ENCODE results near the gene TMEM225B.
A peak's percentile ranks its signal among the peaks of the same experiment; 100 is the strongest.
"Not testable (repeated sequence)": the region's sequence is repeated elsewhere in the genome, so short reads cannot be mapped to it uniquely, and the experiment has no call there.

The TMEM225B gene, protein sequence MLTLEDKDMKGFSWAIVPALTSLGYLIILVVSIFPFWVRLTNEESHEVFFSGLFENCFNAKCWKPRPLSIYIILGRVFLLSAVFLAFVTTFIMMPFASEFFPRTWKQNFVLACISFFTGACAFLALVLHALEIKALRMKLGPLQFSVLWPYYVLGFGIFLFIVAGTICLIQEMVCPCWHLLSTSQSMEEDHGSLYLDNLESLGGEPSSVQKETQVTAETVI

DNA sequence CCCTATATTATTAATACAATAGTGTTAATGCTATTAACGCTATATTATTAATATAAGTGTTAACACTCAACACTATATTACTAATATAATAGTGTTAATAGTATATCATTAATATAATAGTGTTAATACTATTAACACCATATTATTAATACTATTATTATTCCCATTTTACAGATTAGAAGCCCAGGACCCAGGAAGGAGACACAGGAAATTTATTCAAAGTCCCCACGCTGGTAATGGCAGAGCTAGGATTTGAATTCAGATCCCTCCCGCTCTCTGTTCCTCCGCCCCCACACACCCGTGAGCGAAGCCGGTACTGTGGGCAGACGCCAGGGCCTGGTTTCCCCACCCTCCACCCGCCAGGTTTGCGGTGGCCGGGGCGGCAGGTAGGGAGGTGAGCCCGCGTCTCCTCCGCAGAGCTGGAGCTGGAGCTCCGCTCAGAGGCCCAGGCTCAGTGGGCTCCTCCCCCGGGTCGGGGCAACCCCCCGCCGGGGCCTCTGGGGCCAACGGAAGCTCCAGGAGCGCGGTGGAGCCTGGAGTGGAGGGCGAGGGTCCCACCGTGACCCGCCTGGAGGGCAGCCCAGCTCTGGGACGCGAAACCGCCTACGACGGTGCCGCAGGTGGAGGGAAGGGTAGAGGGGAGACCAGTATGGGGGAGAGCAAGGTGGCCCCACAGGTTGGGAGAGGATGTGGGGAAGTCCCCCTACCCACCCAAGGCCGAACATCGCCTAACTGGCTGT lies at the start of gene TMEM225B:
Gene TMEM225B (plus strand): TSS at position 506 of the 740 bp plus-strand sequence. CDS start 6,122 bp downstream, outside the sequence.
- DNase-seq: peak in 1 of 2 experiments; percentile 3

DNA sequence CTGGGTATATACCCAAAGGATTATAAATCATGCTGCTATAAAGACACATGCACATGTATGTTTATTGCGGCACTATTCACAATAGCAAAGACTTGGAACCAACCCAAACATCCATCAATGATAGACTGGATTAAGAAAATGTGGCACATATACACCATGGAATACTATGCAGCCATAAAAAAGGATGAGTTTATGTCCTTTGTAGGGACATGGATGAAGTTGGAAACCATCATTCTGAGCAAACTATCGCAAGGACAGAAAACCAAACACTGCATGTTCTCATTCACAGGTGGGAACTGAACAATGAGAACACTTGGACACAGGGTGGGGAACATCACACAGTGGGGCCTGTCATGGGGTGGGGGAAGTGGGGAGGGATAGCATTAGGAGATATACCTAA lies 48.5 kb upstream of the TMEM225B start:
- DNase-seq: not testable (repeated sequence)

GRCh38 chr7:99551334-99551733 lies 46.7 kb upstream of the TMEM225B start:
- no peak for DNase-seq

DNA sequence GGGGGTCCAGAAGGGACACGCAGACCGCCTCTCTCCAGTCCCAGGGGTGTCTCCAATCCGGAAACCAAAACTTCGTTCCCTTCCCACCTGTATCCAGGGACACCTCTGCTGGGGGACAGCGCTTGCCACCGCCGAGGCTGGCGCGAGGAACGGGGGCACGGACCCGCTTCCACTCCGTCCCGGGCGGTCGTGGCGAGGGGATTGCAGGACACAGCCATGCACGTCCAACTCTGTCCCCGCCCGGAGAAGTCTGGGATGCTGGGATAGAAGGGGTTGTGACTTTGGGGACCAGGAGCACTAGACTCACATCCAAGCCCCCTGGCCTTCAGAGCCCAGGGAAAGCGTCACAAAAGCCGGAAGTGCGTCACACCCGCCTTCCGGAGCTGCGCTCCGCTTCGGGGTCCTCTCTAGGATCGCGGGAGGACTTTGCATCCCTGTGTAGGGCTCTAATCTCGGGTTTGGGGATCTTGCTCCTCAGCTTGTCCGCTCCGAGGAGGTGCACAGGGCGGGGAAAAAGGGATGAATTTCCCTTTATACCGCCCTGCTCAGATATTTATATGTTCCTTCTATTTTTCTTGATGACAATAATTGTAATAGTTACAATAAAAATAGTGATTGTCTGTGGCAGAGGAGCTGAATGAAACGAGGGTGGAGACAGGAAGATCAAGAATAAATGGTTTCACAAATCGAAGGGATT lies 46.2 kb upstream of the TMEM225B start, which contains the start of gene FAM200A:
Gene FAM200A (minus strand): TSS at position 348 of the 697 bp plus-strand sequence. CDS start 3,707 bp downstream, outside the sequence.
- DNase-seq: peak; percentile 81 to 84

DNA sequence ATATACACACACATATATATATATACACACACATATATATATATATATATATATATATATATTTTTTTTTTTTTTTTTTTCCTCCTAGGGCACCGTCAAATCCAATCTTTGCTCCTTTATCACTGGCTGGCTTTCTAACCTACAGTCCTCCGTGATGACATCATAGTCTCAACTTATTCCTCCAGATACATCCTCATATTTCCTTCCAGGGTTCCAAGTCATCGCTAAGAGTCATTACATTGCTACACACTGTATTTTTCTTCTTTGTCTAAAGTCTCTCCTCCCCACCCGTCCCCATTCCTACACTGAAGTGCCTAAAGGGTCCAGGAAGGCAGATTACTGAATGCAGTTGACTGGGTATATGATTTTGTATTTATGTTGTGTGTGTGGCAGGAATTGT lies 45.0 kb upstream of the TMEM225B start:
- DNase-seq: no peak

- no peak for DNase-seq
Observed at GRCh38 chr7:99554939-99555338, 43.1 kb upstream of the TMEM225B start.

DNA sequence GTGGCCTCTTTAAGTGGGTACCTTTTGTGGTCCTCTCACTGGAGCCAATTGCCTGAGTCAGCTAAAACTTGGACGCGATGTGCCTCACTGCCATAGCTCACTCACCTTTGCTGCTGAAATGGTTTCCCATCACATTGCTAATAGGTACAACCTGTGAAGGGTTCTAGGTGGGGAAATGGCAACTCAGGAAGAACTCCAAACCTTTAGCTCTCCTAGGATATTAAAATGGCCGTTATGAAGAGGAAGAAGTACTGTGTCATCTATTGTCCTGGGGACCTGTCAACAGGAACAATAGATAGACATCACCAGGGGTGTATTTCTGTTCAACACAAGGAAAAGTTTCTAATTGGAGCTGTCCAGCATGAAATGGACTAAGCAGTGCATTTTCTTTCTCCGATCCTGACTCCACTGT lies 40.9 kb upstream of the TMEM225B start:
- DNase-seq: no peak

DNA sequence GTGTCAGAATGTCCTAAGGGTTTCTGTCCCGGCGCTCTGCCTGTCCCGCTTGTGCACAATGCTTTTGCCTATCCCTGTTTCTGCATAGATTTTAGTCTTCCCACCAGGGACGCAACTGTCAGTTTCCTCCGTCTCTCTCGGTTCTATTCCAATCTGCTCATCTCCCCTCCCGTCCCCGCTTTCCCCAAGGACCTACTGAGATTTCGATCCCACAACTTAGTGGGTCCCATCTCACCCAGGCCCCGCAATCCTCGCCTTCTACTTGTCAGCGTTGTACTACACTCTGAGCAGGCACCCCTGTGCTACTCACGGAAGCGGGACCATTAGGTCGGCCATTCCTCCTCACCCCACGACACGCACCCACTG lies 40.1 kb upstream of the TMEM225B start:
- DNase-seq: no peak

DNA sequence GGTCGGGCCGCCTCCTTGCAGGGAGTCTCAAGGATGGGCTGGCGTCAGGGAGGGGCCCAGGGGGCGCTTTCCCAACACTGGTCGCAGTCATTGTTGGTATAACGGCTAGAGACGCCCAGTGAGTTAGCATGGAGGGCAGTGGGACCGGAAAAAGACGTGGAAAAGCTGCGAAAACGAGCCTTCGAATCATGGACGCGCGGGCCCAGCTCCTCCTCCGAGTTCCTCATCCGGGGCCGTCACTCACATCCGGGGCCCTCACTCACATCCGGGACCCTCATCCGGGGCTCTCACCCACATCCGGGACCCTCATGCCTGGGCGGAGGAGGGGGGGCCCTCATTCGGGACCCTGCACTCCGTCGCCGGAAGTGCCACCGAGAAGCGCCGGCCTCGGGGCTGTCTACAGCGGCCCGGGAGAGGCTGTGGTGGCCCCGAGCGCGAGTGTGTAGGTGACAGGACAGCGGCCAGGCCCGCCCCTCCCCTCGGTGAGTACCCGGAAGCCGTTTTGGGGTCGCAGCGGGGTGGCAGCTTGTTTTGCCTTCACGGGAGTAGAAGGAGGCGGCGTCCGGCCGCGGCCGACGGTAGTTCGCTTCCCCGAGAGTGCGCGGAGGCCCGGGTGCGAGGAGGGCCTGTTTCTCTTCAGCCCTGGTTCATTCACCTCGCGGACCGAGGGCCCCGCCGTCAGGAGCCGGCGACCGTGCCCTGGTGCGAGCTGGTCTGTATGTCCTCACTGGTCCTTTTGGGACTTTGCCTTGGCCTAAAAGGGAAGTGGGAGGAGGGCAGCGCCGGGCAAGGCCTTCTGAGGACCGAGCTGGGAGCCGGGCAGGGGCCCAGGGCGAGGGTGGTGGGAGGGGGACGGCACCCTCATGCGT lies 39.5 kb upstream of the TMEM225B start, which contains the start of gene ZNF655:
Gene ZNF655 (plus strand): TSS at position 337 of the 869 bp plus-strand sequence. CDS start 1,918 bp downstream, outside the sequence.
- DNase-seq: peak; percentile 85 to 86

DNA sequence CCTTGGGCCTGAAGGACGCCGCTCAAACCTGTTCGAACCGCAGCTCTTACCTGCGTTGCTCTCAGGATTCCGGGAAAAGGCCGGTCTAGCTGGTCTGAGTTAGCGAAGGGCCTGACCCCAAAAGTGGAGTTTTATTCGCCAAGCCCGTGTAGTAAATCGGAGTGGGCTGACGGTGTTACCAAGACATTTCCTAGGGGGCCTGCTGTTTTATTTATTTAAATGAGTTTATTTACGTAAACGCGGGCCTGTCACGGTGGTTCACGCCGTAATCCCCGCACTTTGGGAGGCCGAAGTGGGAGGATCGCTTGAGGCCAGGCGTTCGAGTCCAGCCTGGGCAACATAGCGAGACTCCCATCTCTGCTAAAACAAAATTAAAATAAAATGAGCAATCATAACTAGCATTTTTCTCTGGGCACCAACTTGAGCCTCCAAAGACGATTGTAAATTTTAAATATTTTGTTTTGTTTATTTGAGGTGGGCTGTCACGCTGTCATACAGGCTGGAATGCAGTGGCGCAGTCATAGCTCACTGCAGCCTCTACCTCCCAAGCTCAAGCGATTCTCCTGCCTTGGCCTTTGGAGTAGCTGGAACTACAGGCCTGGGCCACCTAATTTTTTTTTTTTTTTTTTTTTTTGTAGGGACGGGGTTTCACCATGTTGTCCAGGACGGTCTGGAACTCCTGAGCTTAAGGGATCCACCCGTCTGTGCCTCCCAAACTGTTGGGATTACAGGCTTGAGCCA lies 38.7 kb upstream of the TMEM225B start:
- no peak for DNase-seq

- DNase-seq: no peak
Observed at GRCh38 chr7:99560834-99561736, 37.0 kb upstream of the TMEM225B start.

DNA sequence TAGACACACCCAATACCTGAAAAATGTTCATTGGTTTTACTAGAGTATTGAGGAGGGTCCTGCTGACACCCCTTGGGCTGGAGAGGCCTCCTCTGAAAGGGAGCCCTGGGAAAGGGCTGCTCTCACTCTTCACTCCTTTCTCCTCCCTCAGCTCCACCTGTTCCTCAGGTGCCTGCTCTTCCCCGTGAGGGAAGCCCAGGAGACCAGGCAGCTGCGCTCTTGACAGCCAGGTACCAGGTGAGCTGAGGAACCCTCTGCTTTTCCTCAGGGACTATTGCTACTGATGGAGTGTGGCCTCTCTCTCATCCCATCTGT lies 36.4 kb upstream of the TMEM225B start:
- no peak for DNase-seq

- no peak for DNase-seq
Observed at GRCh38 chr7:99562114-99562784, 35.8 kb upstream of the TMEM225B start.

- peak; percentile 33 to 54 for DNase-seq
Observed at GRCh38 chr7:99562832-99563231, 35.2 kb upstream of the TMEM225B start.

GRCh38 chr7:99563650-99564049 lies 34.4 kb upstream of the TMEM225B start:
- no peak for DNase-seq

- DNase-seq: not testable (repeated sequence)
Observed at GRCh38 chr7:99568770-99569169, 29.3 kb upstream of the TMEM225B start.

DNA sequence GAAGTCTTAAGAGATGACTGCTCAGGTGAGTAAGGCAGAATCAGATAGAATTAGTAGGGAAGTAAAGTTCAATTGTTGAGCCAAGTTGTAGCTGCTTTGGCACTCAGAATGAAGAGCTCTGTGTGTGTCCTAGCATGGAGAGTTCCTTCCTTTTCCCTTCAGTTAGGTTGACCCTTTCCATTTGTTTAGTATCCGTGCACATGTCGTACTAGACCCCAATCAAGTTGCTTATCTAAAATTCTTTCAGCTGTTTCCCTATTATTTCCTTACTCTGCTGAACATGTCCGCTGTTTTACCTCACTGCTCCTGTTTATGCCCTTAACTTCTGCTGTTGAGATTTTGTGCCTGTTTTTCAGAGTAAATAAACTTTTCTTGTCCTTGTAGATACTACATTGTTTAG lies 26.3 kb upstream of the TMEM225B start:
- no peak for DNase-seq

- no peak for DNase-seq
Observed at GRCh38 chr7:99573257-99573656, 24.8 kb upstream of the TMEM225B start.

DNA sequence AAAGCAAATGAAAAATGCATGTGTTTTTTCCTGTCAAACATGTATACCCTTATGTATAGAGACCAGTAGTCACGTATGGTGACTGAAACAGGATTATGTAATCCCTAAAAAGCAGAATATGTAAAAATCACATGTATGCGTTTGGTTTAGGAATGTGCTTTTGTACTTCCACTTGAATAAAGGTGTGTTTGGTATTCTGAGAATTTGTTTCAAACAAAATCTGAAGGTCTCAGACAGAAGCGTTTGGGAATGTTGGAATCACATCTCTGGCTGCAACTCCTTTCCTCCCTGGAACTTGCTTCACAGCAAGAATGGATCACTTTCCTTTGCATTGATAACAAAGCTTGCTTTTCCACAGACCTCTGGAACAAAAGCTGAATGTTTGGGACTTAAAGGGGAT lies 21.8 kb upstream of the TMEM225B start:
- no peak for DNase-seq

- DNase-seq: no peak
Observed at GRCh38 chr7:99579281-99579955, 18.6 kb upstream of the TMEM225B start.

All from activated CD4-positive, alpha-beta T cell treated with anti-CD3 and anti-CD28 coated beads, Interleukin-2, amount 50 U/mL, for 48 hours (primary cell).